Suprapubic skin (tissue), 4 donors: ENCODE results near the gene BTBD6.

Source experiments
- EP300 ChIP-seq: sonication (generic); formaldehyde crosslinking; IDR thresholded peaks from one replicate; pipeline ENCODE4 v1.6.1; 2017; ENCODE audit warnings: antibody characterized with exemption
- POLR2A ChIP-seq, 2 donors: fragments of 450-650 bp; IDR thresholded peaks; one replicate each; pipeline ENCODE4 v1.6.1; 2017; ENCODE audit warnings: antibody characterized with exemption in 2 of 2, mild to moderate bottlenecking in 2 of 2, moderate library complexity in 2 of 2
- POLR2AphosphoS5 ChIP-seq, 3 donors: sonication (generic); formaldehyde crosslinking; IDR thresholded peaks; one replicate each; pipeline ENCODE4 v1.6.1; 2017; ENCODE audit warnings: antibody characterized with exemption in 3 of 3
- TF ChIP-seq, protein P1 (sequence below), 2 donors: fragments of 200-600 bp in 1 of 2; fragments of 450-650 bp in 1 of 2; sonication (generic) in 1 of 2; IDR thresholded peaks; one replicate each; pipeline ENCODE4 v1.5.1; 2016 to 2019; ENCODE audit warnings: antibody characterized with exemption in 2 of 2, mild to moderate bottlenecking in 1 of 2, moderate library complexity in 1 of 2

GRCh38 chr14:105287249-105288102 lies 39.1 kb downstream of the BTBD6 start:
- TF ChIP-seq, protein P1, sequence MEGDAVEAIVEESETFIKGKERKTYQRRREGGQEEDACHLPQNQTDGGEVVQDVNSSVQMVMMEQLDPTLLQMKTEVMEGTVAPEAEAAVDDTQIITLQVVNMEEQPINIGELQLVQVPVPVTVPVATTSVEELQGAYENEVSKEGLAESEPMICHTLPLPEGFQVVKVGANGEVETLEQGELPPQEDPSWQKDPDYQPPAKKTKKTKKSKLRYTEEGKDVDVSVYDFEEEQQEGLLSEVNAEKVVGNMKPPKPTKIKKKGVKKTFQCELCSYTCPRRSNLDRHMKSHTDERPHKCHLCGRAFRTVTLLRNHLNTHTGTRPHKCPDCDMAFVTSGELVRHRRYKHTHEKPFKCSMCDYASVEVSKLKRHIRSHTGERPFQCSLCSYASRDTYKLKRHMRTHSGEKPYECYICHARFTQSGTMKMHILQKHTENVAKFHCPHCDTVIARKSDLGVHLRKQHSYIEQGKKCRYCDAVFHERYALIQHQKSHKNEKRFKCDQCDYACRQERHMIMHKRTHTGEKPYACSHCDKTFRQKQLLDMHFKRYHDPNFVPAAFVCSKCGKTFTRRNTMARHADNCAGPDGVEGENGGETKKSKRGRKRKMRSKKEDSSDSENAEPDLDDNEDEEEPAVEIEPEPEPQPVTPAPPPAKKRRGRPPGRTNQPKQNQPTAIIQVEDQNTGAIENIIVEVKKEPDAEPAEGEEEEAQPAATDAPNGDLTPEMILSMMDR (IDR thresholded peaks at IDR 0.05): no peak
- TF ChIP-seq POLR2A (IDR thresholded peaks at IDR 0.05) (no peak), EP300 (no peak), POLR2AphosphoS5 (IDR thresholded peaks at IDR 0.05) (no peak)
